ENCODE measurements around the gene SPDYC. TPM values are rescaled to one million over a fixed set of nuclear protein-coding genes. Genes with fewer than 3 reads are reported as not detected.

Gene SPDYC
- total RNA-seq, 3 donors from 2014 or later = not detected

GRCh38 chr11:65156256-65156655, 13.8 kb upstream of the SPDYC start:
- intact Hi-C loops (cut with DNase I; ENCODE audit: low total_unique reads) = no loop called here

DNA sequence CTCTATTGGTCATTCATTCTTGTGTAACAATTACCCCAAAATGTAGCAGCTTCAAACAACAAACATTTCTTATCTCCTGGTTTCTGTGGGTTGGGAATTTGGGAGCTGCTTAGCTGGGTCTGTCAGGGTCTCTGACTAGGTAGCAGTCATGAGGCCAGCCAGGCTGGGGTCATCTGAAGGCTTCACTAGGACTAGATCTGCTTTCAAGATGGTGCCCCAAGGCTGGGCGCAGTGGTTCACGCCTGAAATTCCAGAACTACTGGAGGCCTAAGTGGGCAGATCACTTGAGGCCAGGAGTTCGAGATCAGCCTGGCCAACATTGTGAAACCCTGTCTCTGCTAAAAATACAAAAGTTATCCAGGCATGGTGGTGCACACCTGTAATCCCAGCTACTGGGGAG, 13.1 kb upstream of the SPDYC start:
- DNase-seq (ENCODE audit: low spot score in 2 of 2) = no peak
- Histone ChIP-seq H3K9me3 (no peaks in the 10 kb centered on the region), H3K27me3 (no peaks in the 10 kb centered on the region), H3K36me3 (no peaks in the 10 kb centered on the region), H3K27ac (no peak overlapping the region), H3K4me3 (no peak overlapping the region), H3K4me1 (no peaks in the 10 kb centered on the region)
- no peak for TF ChIP-seq POLR2A (IDR thresholded peaks at IDR 0.05)
- no peak for TF ChIP-seq POLR2AphosphoS5 (IDR thresholded peaks at IDR 0.05)
- TF ChIP-seq, protein P1, sequence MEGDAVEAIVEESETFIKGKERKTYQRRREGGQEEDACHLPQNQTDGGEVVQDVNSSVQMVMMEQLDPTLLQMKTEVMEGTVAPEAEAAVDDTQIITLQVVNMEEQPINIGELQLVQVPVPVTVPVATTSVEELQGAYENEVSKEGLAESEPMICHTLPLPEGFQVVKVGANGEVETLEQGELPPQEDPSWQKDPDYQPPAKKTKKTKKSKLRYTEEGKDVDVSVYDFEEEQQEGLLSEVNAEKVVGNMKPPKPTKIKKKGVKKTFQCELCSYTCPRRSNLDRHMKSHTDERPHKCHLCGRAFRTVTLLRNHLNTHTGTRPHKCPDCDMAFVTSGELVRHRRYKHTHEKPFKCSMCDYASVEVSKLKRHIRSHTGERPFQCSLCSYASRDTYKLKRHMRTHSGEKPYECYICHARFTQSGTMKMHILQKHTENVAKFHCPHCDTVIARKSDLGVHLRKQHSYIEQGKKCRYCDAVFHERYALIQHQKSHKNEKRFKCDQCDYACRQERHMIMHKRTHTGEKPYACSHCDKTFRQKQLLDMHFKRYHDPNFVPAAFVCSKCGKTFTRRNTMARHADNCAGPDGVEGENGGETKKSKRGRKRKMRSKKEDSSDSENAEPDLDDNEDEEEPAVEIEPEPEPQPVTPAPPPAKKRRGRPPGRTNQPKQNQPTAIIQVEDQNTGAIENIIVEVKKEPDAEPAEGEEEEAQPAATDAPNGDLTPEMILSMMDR (IDR thresholded peaks at IDR 0.05) = no peak
- intact Hi-C loops (cut with DNase I; ENCODE audit: low total_unique reads) = no loop called here

More at GRCh38 chr11:65156256-65156655, 13.8 kb upstream of the SPDYC start:
- H3K9me3 ChIP-seq = no peaks in the 10 kb centered on the region
- no peak for DNase-seq (ENCODE audit: low spot score in 2 of 2)
- H3K27me3 ChIP-seq = no peaks in the 10 kb centered on the region
- no peak overlapping the region for H3K4me3 ChIP-seq
- no peak overlapping the region for H3K27ac ChIP-seq
- H3K36me3 ChIP-seq = no peaks in the 10 kb centered on the region
- H3K4me1 ChIP-seq = no peaks in the 10 kb centered on the region
- no peak for TF ChIP-seq POLR2AphosphoS5 (IDR thresholded peaks at IDR 0.05)
- no peak for TF ChIP-seq POLR2A (IDR thresholded peaks at IDR 0.05)
- TF ChIP-seq, protein P1 (IDR thresholded peaks at IDR 0.05) = no peak

GRCh38 chr11:65157336-65157735, 12.7 kb upstream of the SPDYC start:
- H3K4me1 ChIP-seq = no peaks in the 10 kb centered on the region
- H3K27me3 ChIP-seq = no peaks in the 10 kb centered on the region
- TF ChIP-seq POLR2A (IDR thresholded peaks at IDR 0.05) (no peak), POLR2AphosphoS5 (IDR thresholded peaks at IDR 0.05) (no peak)
- TF ChIP-seq, protein P1 (IDR thresholded peaks at IDR 0.05) = no peak
- no peaks in the 10 kb centered on the region for H3K36me3 ChIP-seq
- H3K4me3 ChIP-seq = no peak overlapping the region
- H3K9me3 ChIP-seq = no peaks in the 10 kb centered on the region
- DNase-seq (ENCODE audit: low spot score in 2 of 2) = no peak
- H3K27ac ChIP-seq = no peak overlapping the region
- intact Hi-C loops (cut with DNase I; ENCODE audit: low total_unique reads) = no loop called here

GRCh38 chr11:65159012-65159411, 11.0 kb upstream of the SPDYC start:
- no peaks in the 10 kb centered on the region for H3K9me3 ChIP-seq
- H3K36me3 ChIP-seq = no peaks in the 10 kb centered on the region
- intact Hi-C loops (cut with DNase I; ENCODE audit: low total_unique reads) = no loop called here
- no peak overlapping the region for H3K27ac ChIP-seq
- H3K4me3 ChIP-seq = no peak overlapping the region
- no peak for TF ChIP-seq POLR2AphosphoS5 (IDR thresholded peaks at IDR 0.05)
- TF ChIP-seq, protein P1 (IDR thresholded peaks at IDR 0.05) = no peak
- no peak for TF ChIP-seq POLR2A (IDR thresholded peaks at IDR 0.05)
- H3K27me3 ChIP-seq = no peaks in the 10 kb centered on the region
- no peaks in the 10 kb centered on the region for H3K4me1 ChIP-seq
- DNase-seq (ENCODE audit: low spot score in 2 of 2) = no peak

DNA sequence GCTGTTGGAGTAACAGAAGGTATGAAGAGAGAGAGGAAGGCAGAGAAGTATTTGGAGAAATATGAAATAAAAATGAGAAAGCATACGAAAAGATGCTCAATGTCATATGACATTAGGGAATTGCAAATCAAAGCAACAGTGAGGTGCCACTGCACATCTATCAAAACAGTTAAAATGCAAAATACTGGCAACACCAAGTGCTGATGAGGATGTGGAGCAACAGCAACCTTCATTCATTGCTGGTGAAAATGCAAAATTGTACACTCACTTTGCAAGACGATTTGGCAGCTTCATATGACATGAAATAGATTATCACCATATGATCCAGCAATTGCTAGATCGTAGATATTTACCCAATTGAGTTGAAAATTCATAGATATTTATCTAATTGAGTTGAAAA, 9.4 kb upstream of the SPDYC start:
- no peaks in the 10 kb centered on the region for H3K4me1 ChIP-seq
- H3K36me3 ChIP-seq = no peaks in the 10 kb centered on the region
- H3K27ac ChIP-seq = no peak overlapping the region
- no peaks in the 10 kb centered on the region for H3K27me3 ChIP-seq
- H3K9me3 ChIP-seq = no peaks in the 10 kb centered on the region
- TF ChIP-seq, protein P1 (IDR thresholded peaks at IDR 0.05) = no peak
- TF ChIP-seq POLR2AphosphoS5 (IDR thresholded peaks at IDR 0.05) (no peak), POLR2A (IDR thresholded peaks at IDR 0.05) (no peak)
- DNase-seq (ENCODE audit: low spot score in 2 of 2) = no peak
- H3K4me3 ChIP-seq = no peak overlapping the region
- intact Hi-C loops (cut with DNase I; ENCODE audit: low total_unique reads) = no loop called here

Measured in breast epithelium (tissue), 4 donors.